SU-DHL-6 (cell line): ENCODE data around the gene PSMB3.

Source experiments
- H2AFZ ChIP-seq: fragments of 200-600 bp; sonication (generic); 2 replicates; pipeline ENCODE4 v1.6.1; 2014; ENCODE audit warnings: low read depth, mild to moderate bottlenecking, moderate library complexity, mixed read lengths, antibody characterized with exemption, low read length; ENCODE audit not compliant: severe bottlenecking
- H3F3A ChIP-seq: fragments of 200-600 bp; shearing (Covaris generic); 2 replicates; pipeline ENCODE4 v1.6.0; 2016; ENCODE audit warnings: antibody characterized with exemption, mild to moderate bottlenecking; ENCODE audit not compliant: insufficient read depth
- H3K27ac ChIP-seq: fragments of 200-600 bp; sonication (generic); 2 replicates; pipeline ENCODE4 v1.5.1; 2016; ENCODE audit warnings: low read depth, mild to moderate bottlenecking, low read length, moderate library complexity, mixed read lengths
- H3K27me3 ChIP-seq: fragments of 200-600 bp; sonication (generic), shearing (Covaris generic); 2 replicates; pipeline ENCODE4 v1.6.0; 2014; ENCODE audit warnings: mild to moderate bottlenecking, low read length
- H3K36me3 ChIP-seq: fragments of 200-600 bp; sonication (generic); 2 replicates; pipeline ENCODE4 v1.6.1; 2014; ENCODE audit warnings: mild to moderate bottlenecking, low read length, mixed read lengths
- H3K4me2 ChIP-seq: fragments of 300-600, 200-600 bp; shearing (Covaris generic), sonication (generic); 2 replicates; pipeline ENCODE4 v1.6.0; 2014; ENCODE audit warnings: low read length, low read depth, mild to moderate bottlenecking; ENCODE audit not compliant: poor library complexity, severe bottlenecking
- H3K4me3 ChIP-seq: fragments of 200-600 bp; sonication (generic); 2 replicates; pipeline ENCODE4 v1.5.1; 2014; ENCODE audit warnings: antibody characterized with exemption, low read length, mild to moderate bottlenecking, mixed read lengths; ENCODE audit not compliant: insufficient read depth, poor library complexity, severe bottlenecking
- H3K79me2 ChIP-seq: fragments of 200-600 bp; sonication (generic); 2 replicates; pipeline ENCODE4 v1.6.1; 2014; ENCODE audit warnings: mild to moderate bottlenecking, low read length, moderate library complexity; ENCODE audit not compliant: insufficient read depth
- H3K9ac ChIP-seq: fragments of 200-600 bp; sonication (generic); 2 replicates; pipeline ENCODE4 v1.7.0; 2014; ENCODE audit warnings: mild to moderate bottlenecking, low read length
- H3K9me2 ChIP-seq: fragments of 200-600 bp; sonication (generic); replicated peaks from 2 replicates; pipeline ENCODE4 v1.6.1; 2014; ENCODE audit warnings: low read length; ENCODE audit not compliant: insufficient read depth
- H3K9me3 ChIP-seq: fragments of 200-600 bp; sonication (generic); 2 replicates; pipeline ENCODE4 v1.6.1; 2014; ENCODE audit warnings: low read length, mixed read lengths; ENCODE audit not compliant: insufficient read depth
- H4K20me1 ChIP-seq: fragments of 200-600 bp; sonication (generic); 2 replicates; pipeline ENCODE4 v1.6.1; 2014; ENCODE audit warnings: low read depth, mild to moderate bottlenecking, antibody characterized with exemption, low read length, moderate library complexity, mixed read lengths
- CTCF ChIP-seq: fragments of 200-600 bp; sonication (generic); IDR thresholded peaks from one replicate; pipeline ENCODE4 v1.5.1; 2017; ENCODE audit warnings: antibody characterized with exemption, mild to moderate bottlenecking, low read length, moderate library complexity; ENCODE audit not compliant: insufficient read depth, poor library complexity, severe bottlenecking
- EZH2phosphoT487 ChIP-seq: fragments of 200-600 bp; sonication (generic), shearing (Covaris generic); conservative IDR thresholded peaks from 2 replicates; pipeline ENCODE4 v1.6.1; 2018; ENCODE audit warnings: mild to moderate bottlenecking, antibody characterized with exemption, low read length, moderate library complexity, mixed read lengths

PSMB3 gene

GRCh38 chr17:38748892-38749222, 3.7 kb upstream of the PSMB3 start:
- no peaks in the 10 kb centered on the region for H3K27me3 ChIP-seq
- H3K9me2 ChIP-seq, result no peaks in the 10 kb centered on the region
- H3F3A ChIP-seq, result 0 out of 2 replicates have a peak, but pooled peaks cover 9% of the 10 kb centered on the region
- H3K9ac ChIP-seq, result no peak overlapping the region
- no peaks in the 10 kb centered on the region for H4K20me1 ChIP-seq
- no peaks in the 10 kb centered on the region for H3K9me3 ChIP-seq
- no peaks in the 10 kb centered on the region for H3K36me3 ChIP-seq
- no peak overlapping the region for H3K4me2 ChIP-seq
- H3K79me2 ChIP-seq, result peaks cover 13% of the 10 kb centered on the region
- no peak overlapping the region for H3K27ac ChIP-seq
- TF ChIP-seq EZH2phosphoT487 (no peak), CTCF (no peak)
- H3K4me3 ChIP-seq, result no peak overlapping the region
- no peak overlapping the region for H2AFZ ChIP-seq

DNA sequence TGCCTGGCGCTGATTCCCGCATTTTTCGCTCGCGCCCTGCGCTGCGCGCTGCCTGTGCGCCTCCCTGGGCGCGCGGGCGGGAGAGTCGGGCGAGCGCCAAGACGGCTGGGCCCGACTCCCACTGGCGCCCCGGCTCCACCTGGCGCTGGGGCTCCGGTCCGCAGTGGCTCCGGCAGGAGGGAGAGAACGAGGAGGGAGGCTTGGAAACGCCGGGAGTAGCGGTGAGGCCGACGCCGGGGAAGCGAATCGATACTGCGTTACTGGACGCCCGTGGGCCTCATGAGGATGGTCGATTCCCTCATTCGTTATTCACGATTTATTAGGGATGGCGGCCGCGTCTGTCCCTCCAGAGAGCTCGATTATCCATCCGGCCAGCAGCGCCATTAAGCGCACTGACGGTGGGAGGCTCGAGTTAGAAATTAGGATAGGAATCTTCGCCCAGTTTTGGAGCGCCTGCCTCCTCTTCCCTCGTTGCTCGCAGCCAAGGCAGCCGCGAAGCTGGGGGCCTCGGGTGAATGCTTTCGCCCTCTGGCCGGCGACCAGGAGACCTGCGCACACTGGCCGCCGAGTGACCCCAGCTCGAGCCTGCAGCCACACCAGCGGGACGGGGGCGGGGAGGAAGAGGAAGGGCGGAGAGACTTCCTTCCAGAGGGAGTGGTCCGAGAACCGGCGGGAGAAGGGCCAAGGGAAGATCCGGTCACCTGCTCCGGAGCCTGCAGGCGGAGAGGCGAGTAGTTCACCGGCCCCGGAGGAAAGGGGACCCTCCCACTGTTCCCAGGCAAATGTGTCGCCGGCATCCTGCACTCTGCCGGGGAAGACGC, 3.1 kb upstream of the PSMB3 start:
- Histone ChIP-seq H3K4me2 (no peak overlapping the region), H3K9ac (no peak overlapping the region), H3K36me3 (no peaks in the 10 kb centered on the region), H4K20me1 (no peaks in the 10 kb centered on the region), H3K9me3 (no peaks in the 10 kb centered on the region), H3K27me3 (no peaks in the 10 kb centered on the region), H3K79me2 (peaks cover 18% of the 10 kb centered on the region), H3F3A (0 out of 2 replicates have a peak, but pooled peaks cover 9% of the 10 kb centered on the region), H3K4me3 (no peak overlapping the region), H3K27ac (no peak overlapping the region), H3K9me2 (no peaks in the 10 kb centered on the region), H2AFZ (no peak overlapping the region)
- TF ChIP-seq CTCF (no peak), EZH2phosphoT487 (no peak)

GRCh38 chr17:38750044-38750311, 2.6 kb upstream of the PSMB3 start:
- Histone ChIP-seq H2AFZ (no peak overlapping the region), H3K36me3 (no peaks in the 10 kb centered on the region), H3K27me3 (no peaks in the 10 kb centered on the region), H3F3A (0 out of 2 replicates have a peak, but pooled peaks cover 9% of the 10 kb centered on the region), H3K27ac (no peak overlapping the region), H3K4me2 (no peak overlapping the region), H3K4me3 (no peak overlapping the region), H3K9ac (no peak overlapping the region), H4K20me1 (no peaks in the 10 kb centered on the region), H3K9me3 (no peaks in the 10 kb centered on the region), H3K9me2 (no peaks in the 10 kb centered on the region), H3K79me2 (peaks cover 23% of the 10 kb centered on the region)
- TF ChIP-seq EZH2phosphoT487, result no peak
- no peak for TF ChIP-seq CTCF
